HG02798 (cell line): ENCODE measurements around the gene EFCAB5.
"Not testable (repeated sequence)": the region's sequence is repeated elsewhere in the genome, so short reads cannot be mapped to it uniquely, and the experiment has no call there.

Experiments
- ATAC-seq: cut with Tn5 transposase; IDR thresholded peaks from one replicate; pipeline ENCODE4 v1.9.1; 2021; ENCODE audit warnings: mild to moderate bottlenecking; ENCODE audit not compliant: unreplicated experiment, poor library complexity

The EFCAB5 gene

DNA sequence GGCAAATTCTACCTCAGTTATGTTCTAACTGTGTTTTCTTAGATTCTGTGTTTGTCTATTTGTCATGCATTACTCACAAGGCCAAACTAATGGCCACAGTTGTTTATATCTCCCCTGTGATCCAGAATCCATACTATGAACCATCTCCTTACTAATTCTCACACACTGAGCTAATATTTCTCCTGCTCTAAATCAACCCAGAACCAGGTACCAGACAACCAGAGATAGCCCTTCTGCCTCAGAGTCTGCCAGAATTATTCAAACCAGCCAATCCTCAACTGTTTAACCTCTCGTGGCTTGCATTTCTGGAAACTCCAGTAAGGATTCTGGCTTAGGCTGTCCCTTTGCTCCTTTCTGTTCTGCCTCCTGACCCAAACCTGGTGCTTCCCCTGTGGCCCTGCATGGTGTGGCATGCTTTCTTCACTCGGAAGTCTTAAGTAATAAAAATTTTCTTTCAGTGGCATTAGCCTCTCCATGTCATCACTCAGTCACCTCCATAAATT, 59.4 kb downstream of the EFCAB5 start:
- no peak for ATAC-seq

GRCh38 chr17:30002088-30002487, 60.7 kb downstream of the EFCAB5 start:
- ATAC-seq: no peak

DNA sequence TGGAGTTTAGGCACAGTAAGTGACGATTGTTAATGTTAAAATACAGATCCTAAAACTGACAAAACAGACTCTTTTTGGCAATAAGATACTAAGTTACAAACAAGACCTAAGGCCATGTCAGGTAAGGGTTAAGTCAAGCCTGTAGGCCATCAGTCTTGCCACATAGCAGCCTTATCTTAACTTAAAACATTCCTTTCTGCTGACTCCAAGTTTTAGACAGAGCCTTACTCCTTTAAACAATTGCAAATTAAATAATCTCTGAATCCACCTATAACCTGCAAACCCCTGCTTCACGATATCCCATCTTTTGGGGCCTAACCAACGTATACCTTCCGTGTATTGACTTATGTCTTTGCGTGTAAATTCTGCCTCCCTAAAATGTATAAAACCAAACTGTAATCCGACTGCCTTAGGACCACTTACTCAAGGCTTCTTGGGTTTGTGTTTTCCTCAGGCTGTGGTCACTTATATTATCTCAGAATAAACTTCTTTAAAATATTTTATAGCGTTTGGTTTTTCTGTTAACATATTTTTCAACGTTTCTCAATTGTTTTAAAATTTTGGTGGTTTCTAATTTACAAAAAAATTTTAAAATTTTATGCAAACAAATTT, 64.4 kb downstream of the EFCAB5 start:
- ATAC-seq: no peak

- ATAC-seq: not testable (repeated sequence)
Observed at GRCh38 chr17:30011934-30012333, 70.5 kb downstream of the EFCAB5 start.

DNA sequence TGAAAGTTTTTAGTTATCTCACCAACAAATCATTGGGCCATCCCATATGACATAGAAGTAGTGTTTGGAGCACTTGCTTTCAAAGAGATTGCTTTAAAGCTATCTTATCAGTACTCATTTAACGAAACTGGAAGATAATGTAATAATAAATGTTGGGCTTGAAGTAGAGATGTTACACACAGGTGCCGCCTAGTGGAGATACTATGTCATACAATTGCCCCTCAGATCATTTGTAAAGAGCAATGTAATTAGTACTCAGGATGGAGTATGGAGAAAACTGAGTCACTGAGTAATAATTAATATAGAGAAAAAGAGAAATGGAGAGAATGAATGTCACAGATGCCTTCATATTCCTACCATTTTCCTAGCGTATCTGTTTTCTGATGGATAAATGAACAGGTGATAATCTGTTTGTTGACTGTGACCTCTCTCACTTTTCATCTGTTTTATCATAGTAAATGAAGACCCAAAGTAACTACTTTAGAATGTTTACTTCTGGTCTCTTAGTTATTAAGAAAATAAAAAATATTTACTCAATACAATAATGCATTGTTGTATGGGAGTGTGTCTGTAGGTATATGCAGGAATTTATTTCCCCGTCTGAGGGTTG, 80.4 kb downstream of the EFCAB5 start:
- ATAC-seq: no peak

- not testable (repeated sequence) for ATAC-seq
Observed at GRCh38 chr17:30025325-30025724, 83.9 kb downstream of the EFCAB5 start.

- no peak for ATAC-seq
Observed at GRCh38 chr17:30027676-30028075, 86.2 kb downstream of the EFCAB5 start.

GRCh38 chr17:30031214-30031869, 89.9 kb downstream of the EFCAB5 start:
- ATAC-seq: no peak

- ATAC-seq: no peak
Observed at GRCh38 chr17:30035369-30035768, 93.9 kb downstream of the EFCAB5 start.

DNA sequence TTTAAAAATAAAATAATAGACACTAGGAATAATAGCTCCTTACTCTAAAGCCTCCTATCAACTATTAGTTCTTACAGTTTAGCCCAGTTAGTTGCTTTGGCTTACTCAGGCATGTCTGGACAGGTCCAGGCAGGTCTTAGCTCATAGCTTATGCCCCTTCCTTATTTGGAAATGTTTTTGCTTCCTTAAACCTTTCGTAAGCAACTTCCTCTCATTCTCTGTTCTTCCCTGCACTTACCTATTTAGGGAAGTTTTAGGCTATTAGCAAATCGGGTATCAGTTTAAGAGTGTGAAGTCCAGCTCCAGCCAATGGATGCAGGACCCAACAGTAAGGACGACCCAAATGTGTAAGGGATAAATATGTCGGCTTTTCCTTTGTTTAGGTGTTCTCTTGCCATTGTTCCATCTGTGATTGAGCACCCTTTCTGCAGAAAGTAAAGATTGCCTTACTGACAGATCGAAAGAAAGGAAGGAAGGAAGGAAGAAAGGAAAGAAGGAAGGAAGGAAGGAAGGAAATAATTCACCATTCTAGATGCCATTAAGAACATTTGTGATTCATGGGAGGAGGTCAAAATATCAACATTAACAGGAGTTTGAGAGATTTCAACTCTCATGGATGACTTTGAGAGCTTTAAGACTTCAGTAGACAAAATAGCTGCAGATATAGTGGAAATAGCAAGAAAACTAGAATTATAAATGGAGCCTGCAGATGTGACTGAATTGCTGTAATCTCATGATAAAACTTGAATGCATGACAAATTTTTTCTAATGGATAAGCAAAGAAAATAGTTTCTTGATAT, 99.5 kb downstream of the EFCAB5 start:
- not testable (repeated sequence) for ATAC-seq

DNA sequence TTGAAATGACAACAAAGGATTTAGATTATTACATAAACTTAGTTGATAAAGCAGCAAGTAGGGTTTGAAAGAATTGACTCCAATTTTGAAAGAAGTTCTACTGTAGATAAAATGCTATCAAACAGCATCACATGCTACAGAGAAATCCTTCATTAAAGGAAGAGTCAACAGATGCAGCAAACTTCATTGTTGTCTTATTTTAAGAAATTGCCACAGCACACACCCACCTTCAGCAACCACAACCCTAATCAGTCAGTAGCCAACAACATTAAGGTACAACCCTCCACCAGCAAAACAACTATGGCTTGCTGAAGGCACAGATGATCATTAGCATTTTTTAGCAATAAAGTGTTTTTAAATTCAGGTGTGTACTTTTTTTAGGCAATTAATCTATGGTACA, 100.1 kb downstream of the EFCAB5 start:
- no peak for ATAC-seq

GRCh38 chr17:30062372-30062771, 120.9 kb downstream of the EFCAB5 start:
- no peak for ATAC-seq

DNA sequence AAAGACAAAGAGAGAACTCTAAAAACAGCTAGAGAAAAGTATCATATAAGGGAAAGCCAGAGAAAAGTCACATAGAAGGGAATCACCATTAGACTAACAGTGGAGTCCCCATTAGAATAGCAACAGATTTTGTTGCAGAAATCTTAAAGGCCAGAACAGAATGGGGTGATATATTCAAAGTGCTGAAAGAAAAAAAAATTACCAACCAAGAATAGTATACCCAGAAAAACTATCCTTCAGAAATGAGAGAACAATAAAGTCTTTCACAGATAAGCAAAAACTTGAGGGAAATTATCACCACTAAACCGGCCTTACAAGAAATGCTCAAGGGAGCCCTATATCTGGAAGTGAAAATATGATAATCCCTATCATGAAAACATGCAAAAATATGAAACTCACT, 123.3 kb downstream of the EFCAB5 start:
- no peak for ATAC-seq

GRCh38 chr17:30068465-30068864, 127.0 kb downstream of the EFCAB5 start:
- no peak for ATAC-seq

- no peak for ATAC-seq
Observed at GRCh38 chr17:30074254-30074653, 132.8 kb downstream of the EFCAB5 start.

- ATAC-seq: no peak
Observed at GRCh38 chr17:30074730-30075129, 133.3 kb downstream of the EFCAB5 start.

- ATAC-seq: no peak
Observed at GRCh38 chr17:30082773-30083172, 141.3 kb downstream of the EFCAB5 start.

DNA sequence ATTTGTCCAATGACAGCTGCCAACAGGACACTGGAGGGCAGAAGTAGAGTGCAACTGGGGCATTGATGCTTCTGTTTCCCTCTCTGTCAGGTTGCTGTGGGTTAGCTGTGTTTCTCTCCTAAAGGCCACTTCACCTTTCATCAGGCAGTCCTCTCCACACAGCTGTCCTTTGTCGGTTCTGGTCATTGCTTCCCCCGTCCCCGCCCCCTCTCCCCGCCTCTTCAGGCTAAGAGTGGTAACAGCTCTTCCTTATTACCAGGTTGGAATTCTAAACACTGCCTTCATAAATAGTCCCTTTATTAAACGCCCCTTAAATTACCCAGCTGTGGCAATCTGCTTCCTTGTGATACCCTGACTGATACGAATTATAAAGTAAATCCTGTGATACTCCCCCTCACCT, 143.4 kb downstream of the EFCAB5 start:
- ATAC-seq: no peak

DNA sequence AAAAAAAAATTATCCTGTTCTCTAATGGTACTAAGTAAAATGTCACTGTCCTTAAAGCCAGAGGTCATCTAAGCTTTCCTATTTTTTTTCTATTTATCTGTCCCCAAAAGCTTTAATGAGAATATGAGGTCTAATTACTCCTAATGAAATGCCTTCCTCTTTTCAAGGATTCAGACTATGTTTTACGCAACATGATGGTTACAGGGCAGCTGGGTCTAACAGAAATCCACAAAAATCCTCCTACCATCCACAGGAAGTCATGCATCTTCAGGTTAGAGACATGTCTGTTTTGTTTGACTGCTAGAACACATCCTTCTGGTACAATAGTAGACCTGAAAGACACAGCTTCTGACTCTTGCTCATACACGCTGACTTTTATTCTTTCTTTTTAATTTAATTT, 145.5 kb downstream of the EFCAB5 start:
- no peak for ATAC-seq

DNA sequence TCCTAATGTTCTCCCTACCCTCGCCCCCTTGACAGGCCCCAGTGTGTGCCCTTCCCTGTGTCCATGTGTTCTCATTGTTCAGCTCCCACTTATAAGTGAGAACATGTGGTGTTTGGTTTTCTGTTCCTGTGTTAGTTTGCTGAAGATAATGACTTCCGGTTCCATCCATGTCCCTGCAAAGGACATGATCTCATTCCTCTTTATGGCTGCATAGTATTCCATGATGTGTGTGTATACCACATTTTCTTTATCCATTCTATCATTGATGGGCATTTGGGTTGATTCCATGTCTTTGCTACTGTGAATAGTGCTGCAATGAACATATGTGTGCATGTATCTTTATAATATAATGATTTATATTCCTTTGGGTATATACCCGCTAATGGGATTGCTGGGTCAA, 146.0 kb downstream of the EFCAB5 start:
- not testable (repeated sequence) for ATAC-seq

DNA sequence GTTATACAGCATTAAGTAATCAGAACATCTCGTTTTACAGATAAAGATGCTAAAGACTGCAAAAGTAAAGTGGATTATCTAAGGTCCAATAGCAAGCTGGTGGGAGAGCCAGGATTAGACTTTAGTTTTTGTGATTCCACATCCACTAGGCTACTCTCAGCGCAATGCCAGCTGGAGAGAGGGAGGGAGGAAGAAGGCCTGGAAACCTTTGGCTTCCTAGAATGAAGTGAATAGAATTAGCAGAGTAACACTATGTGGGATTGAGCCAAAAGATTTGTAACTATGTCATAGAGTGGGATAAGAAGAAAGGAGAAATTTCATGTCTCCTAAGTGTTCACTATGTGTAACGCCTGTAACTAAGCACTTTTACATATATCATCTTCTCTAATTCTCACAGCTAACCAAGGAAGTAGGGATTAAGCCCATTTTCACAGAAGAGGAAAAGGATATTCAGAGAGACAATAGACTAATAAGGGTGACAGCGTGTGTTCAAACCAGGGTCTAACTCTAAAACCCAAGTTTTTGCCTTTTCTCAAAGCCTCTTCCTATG, 149.8 kb downstream of the EFCAB5 start:
- no peak for ATAC-seq
